Stimulated activated CD8-positive, alpha-beta memory T cell treated with anti-CD3 and anti-CD28 coated beads, Interleukin-2, amount 100 ng/mL, for 1 hour (primary cell): ENCODE measurements around the gene TEAD3.
A peak's percentile ranks its signal among the peaks of the same experiment; 100 is the strongest.

ENCODE experiments used
- DNase-seq, 2 donors: peaks; one replicate each; pipeline ENCODE4 v3.0.0-alpha.2; 2020; ENCODE audit warnings: low read depth in 2 of 2

The TEAD3 gene

DNA sequence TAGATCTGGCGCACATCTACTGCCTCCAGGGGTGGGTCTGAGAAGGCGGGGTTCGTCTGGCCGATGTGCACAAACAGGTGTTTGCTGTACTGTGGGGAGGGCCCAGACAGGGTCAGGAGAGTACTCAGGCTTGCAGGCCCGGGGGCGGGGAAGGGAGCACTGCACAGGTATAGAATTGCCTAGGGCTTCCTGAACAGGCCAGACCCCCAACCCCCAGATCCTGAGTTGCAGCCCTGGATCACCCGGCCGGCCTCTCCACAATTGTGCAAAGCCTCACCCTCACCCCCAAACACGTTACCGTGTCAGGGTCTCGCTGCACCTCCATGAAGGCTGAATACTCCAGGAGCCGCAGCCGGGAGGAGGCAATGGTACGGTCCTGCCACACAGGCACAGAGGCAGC, 20.9 kb downstream of the TEAD3 start:
- no peak for DNase-seq

DNA sequence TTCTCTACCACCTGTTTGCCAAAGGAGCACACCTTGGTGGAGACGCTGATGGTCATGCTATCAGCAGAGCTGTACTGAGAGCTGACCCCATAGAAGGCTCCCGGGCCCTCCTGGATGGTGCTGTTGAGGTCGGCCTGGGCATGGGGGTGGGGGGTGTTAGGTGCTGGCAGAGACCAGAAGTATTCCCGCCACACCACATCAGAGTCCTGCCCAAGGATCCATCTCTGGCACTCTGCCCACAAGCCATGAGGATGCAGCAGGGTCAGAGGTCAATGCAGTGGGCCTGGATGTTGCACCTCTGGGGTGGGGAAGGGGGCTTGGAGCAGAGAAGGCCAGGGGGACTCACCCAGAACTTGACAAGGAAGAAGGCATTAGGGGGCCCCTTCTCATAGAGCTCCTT, 21.3 kb downstream of the TEAD3 start:
- DNase-seq = no peak

DNA sequence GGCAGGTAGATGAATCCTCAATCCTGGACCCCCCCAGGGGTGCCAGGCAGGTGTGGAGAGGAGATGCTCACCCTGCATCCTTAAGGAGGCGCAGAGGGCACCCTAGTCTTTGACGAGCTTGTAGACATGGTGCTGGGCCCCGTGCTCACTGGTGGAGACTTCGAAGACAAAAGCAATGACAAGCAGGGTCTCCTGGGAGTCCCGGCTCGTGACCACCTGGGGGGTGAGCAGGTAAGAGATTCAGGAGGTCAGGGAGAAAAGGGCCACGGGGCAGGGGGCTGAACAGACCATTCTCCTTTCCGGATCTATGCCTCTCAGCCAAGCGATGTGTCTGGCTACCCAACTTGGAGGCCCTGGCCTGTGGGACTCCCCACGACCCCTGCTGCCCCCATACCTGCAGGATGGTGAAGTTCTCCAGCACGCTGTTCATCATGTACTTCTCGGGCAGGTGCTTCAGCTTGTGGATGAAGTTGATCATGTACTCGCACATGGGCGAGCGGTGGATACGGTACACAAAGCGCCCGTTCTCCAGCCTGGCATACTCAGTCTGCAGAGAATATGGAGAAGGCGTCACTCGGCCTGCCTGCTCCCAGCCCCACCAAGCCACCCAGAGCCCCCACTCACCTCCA, 21.8 kb downstream of the TEAD3 start:
- no peak for DNase-seq

DNA sequence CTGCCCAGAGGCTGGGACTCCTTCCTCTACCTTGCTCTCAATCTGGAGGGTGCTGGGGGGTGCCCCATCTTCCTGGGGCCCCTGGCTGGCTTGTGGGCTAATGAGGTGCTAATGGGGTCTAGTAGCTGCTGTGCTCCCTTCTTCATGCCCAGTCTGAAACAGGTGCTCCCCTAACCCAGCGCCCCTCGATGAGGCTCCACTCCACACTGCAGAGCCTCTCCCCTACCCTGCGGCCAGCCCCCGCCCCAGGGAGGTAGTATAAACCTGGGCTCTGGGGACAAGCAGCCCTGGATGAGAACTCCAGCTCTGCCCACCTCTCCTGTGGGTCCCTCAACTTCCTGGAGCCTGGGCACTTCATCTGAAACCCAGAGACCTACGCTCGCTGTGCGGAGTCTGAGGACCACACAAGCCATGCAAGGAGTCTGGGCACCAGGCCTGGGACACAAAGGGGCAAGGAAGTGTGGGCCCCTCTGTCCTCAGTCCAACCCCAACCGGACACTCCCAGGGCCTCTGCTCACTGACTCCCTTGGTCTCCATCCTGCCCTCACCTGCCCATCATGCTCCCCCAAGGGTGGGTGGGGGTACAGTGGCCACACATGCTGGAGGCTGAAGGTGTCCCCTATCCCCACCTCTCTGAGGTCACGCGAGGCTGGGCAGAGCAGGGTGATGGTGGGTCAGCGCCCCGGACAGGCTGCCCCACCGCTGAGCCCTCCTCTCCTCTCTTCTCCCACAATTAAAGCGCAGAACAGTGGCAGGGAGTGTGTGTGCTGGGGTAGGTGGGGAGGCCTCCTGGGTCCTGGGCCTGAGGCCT, 22.5 kb downstream of the TEAD3 start:
- no peak for DNase-seq

DNA sequence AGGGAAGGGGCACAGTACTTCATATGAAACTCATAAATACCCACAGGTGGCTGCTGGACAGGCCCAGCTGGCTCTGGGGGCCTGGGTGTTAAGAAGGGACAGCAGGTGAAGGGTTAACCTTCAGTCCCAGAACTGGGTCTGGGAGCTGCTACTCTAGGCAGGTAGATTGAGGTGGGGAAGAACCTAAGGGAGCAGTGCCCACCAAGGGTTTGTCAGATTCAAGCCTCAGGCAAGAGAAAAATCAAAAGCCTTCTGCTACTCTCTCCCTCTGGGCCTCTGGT, 23.1 kb downstream of the TEAD3 start:
- no peak for DNase-seq

DNA sequence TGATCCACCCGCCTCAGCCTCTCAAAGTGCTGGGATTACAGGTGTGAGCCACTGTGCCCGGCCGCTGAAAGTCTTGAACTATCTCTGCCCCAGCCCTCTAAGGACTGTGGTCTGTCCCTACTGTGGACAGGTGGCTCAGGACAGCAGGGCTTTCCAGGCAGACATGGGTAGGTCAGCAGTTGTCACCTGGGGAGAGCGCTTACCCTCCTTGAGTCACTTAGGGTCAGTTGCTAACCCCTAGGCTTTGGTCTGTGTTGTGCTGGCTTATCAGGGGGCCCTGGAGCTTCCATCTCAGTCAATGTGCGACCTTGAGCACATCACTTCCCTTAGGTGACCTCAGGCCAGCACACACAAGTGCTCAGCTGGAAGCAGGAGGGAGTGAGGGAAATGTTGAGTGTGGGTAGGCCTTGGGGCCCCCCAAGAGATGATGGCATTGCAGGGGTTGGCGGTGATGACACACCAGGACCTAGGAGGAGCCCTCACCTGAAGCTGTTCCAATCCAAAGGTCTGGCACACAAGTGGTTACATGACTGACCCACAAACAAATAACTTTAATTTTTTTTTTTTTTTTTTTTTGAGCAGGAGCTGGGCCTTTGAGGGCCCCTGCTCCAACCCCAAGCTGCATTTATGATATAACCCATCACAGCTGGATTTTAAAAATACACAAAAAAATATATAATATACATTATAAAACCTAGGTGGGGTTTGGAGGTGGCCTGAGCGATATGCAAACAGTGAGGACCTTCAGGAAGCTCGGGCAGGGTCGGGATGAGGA, 23.6 kb downstream of the TEAD3 start:
- no peak for DNase-seq

DNA sequence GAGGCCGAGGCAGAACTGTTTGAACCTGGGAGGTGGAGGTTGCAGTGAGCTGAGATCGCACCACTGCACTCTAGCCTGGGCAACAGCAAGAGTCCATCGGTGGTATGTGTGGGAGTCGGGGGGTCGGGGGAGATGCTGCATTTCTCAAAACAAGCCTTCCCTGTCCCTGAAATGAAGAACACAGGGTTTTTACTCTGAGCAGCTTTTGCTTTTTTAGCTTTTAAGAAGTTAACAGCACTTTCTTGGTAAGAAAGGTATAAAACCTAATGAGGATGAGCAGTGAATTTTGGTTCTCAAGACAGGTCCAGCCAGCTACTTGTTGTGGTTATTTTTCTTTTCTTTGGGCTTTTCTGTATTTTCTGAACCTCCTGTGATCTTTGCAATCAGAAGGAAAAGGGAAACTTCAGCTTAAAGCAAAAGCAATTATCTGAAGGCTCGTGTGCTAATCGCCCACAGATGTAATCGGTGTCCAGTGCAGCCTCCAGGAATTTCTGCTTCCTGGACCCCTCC, 25.0 kb downstream of the TEAD3 start:
- DNase-seq = no peak

DNA sequence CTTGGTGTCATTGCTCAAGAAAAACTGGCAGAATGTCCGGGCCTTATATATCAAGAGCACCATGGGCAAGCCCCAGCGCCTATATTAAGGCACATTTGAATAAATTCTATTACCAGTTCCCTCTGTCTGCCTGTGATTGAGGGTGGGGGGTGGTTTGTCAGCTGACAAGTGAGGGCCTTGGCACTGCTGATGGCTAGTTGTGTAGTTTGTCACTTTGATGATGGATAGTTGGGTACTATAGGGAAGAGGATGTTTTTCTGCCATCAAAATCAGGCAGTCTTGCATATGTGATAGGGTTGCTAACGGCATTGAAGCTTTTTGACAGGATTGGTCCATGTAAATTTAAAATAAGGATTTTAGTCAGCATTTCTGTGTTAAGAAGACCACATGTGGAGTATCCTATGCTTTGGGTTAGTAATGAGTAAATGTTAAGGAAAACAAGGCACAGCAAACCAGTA, 26.2 kb downstream of the TEAD3 start:
- no peak for DNase-seq

DNA sequence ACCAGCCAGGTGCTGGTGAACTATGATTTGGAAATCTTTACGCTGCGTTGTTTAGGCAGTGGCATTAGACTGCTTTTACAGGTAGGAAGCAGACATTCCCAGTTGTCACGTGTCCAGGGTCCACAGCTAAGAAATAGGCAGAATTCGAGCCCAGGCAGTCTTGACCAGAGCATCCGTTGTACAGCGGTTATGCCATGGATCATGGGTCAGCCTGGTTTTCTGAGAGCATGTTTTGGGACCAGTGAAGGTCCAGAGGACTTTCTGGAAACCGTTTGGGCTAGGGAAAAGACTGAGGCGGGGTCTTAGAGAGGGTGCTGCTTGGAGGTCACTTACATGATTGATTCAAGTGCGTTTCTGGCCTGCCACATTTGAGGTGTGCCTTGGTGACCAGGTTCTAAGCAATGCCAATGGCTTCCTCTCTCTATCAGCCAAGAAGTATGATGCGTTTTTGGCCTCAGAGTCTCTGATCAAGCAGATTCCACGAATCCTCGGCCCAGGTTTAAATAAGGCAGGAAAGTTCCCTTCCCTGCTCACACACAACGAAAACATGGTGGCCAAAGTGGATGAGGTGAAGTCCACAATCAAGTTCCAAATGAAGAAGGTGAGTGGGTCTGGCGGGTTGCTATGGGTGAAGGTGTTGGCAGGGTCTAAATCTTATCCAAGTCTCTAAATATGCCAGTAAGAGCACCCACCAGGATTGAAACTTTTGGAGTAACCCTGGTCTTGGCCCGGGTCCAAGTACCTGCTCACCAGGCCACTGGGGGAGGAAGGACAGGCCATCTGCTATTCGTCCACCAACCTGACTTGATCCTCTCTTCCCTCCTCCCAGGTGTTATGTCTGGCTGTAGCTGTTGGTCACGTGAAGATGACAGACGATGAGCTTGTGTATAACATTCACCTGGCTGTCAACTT, 26.9 kb downstream of the TEAD3 start:
- DNase-seq = no peak

DNA sequence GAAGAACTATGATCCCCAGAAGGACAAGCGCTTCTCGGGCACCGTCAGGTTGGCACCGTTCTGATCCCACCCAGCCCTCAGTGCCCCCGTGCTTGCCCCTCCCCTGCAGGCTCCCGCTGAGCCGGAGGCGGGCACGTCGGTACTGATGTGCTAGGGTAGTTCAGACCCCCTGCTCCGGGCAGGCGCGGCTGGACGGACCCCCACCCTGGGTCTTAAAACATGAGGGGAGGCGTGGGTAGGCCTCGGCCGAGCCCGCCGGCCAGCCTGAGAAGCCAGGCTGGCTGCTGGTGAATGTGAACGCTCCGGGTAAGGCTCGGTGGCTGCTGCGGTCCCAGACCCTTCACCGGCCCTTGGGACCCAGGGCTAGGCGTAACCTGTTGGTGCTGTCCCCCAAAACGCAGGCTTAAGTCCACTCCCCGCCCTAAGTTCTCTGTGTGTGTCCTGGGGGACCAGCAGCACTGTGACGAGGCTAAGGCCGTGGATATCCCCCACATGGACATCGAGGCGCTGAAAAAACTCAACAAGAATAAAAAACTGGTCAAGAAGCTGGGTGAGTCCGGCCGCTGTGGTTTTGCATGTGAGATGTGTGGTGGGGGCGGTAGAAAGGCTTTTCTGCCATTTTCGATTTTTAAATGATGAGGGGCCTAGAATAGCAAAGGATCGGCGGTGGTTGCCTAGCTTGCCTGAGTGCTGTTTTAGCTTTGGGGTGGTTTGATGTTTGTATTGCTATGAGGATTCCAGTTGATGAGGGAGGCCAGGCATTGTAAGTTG, 27.7 kb downstream of the TEAD3 start:
- DNase-seq = no peak

DNA sequence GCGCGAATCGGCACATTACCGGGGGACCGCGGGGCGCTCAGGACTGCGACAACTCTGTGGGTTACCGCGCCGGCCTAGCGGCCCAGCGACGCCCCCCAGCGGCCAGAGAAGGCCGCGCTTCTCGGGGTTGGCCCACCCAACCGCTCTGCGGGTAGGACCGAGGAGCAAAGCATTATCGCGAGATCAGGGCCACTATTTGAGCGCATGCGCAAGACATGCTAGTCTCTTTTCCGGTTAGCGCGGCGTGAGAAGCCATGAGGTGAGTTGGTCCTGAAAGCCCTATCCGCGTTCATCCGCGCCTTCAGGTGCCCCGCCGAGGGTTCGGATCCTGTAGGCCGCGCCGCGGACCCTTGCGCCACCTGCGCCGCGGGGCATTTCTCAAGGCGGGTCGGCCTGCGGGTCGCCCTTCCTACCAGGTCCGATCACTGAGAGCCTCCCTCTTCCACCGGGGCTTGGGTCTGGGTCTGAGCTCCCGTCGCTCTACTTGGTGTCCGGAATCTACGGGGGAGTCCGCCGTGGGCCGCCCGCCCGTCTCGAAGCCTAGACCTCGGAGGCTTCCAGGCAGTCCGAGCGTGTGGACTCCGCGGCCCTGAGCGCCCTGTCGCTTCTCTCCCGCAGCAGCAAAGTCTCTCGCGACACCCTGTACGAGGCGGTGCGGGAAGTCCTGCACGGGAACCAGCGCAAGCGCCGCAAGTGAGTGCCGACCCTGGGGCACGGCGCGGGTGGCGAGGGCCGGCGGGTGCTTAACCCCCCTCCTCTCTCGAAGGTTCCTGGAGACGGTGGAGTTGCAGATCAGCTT, 28.5 kb downstream of the TEAD3 start, which contains the start of gene RPL10A:
Gene RPL10A, plus strand, starts transcription at position 221 of the 799 bp plus-strand sequence. Its CDS starts 34 bp downstream, at position 255.
- DNase-seq = peak; percentile 90 to 92

DNA sequence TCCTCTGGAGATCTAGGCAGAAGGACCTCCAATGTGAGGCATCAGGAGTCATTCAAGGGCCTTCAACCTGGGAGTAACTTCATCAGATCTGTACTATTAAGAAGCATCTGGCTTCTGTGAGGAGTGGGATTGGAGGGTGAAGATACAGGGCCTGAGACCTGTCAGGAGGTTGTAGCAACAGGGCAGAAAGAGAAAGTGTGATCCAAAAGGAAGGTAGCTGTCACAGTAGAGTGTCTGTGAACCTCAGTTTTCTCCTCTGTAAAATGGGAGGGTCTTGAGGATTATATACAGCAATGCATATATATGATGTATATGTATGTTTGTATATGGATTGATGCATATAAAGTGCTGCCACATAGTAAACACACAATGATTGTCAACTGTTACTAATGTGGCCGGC, 31.2 kb downstream of the TEAD3 start:
- DNase-seq = no peak

DNA sequence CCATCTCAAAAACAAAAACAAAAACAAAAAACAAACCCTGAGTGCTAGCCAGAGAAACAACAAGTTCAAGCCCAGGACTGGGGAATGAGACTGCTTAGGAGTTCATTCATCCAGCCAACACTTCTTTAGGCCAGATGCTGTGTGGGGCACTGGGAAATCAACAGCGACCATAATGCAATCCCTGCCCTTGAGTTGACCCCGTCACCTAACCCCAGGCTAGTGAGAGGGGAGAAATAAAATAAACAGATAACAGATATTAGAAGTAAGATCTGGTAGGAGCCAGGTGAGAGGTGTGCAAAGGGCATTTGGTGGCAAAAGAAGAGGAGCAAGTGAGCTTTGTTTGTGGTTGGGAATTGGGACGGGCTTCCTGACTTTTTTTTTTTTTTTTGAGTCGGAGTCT, 33.6 kb downstream of the TEAD3 start:
- DNase-seq = no peak

DNA sequence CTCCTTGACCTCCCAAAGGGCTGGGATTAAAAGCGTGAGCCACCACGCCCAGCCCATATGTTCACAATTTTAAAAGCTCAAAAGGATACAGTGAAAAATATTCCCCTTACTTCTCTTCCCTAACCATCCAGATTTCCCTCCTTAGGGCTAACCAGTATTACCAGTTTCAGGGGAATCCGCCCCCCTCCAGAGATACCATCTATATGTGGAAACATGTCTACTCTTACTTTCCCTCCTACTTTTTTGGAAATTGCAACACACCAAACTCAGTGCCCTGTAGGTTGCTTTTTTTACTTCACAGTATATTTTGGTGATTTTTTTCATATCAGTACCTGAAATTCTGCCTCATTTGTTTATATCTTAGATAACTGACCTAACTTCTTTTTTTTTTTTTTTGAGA, 35.6 kb downstream of the TEAD3 start:
- DNase-seq = no peak

DNA sequence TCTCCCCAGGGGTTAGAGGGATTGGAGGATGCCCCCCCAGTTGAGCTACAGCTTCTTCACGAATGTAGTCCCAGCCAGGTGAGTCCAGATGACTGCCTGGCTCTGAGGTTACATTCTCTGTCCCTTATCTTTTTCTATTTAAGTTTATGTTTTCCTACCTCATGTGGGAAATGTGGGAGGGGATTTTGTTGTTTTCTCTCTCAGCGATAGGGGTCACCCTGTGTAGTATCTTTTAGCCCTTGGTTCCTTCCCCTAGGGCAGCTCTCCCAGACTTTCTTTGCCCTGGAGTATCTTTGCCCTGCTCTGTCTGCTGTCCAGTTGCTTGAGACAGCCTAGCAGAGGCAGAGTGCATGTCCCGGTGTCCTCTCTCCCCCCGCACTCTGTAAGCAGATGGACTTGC, 39.0 kb downstream of the TEAD3 start:
- DNase-seq = no peak

DNA sequence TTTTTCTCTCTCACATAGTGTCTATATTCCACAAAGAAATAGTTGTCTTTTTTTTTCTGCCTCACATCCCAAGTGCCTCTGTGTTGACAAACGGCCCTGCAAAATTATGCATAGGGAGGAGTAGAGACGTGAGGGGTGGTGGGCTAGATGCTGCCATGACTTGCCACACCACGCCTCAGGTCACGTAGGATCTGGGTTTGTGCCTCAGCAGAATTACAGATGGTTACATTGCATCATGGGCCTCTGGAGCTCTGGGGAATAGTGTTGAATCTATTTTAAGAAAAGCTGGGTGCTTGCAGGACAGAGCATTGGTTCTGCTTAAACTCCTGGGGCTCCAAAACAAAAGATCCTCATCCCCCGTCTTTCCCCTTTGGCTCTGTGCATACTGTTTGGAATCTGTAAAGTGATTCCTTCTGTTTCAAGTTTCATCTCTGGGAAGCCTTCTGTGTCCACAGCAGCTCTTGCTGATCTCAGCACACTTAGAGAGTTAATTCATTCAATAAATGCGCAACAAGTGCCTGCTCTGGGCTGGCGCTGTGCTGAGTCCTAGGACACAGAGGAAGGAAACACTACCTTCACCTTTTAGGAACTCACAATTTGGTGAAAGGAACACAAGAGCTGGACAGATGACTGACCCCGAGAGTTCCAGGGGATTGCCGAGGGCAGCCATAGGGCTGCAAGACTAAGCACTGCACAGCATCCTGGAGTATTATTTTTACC, 42.3 kb downstream of the TEAD3 start:
- DNase-seq = no peak

DNA sequence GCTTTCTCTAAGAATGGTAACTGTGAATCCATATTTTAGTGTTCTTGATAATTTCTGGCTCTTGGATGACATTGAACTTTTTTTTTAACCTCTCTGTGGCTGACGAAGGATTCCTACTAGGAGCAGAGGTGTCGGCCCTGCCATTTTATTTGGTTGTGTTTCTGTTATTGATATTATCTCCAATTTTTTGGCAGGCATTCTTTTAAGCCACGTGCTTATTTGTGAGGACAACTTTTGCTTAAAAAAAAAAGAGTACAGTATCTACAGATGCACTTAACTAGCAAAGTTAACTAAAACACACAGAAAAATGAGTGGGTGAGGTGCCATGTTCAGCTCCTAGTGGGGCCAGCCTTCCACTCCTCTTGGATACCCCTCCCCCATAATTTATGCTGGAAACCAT, 43.6 kb downstream of the TEAD3 start:
- DNase-seq = no peak

DNA sequence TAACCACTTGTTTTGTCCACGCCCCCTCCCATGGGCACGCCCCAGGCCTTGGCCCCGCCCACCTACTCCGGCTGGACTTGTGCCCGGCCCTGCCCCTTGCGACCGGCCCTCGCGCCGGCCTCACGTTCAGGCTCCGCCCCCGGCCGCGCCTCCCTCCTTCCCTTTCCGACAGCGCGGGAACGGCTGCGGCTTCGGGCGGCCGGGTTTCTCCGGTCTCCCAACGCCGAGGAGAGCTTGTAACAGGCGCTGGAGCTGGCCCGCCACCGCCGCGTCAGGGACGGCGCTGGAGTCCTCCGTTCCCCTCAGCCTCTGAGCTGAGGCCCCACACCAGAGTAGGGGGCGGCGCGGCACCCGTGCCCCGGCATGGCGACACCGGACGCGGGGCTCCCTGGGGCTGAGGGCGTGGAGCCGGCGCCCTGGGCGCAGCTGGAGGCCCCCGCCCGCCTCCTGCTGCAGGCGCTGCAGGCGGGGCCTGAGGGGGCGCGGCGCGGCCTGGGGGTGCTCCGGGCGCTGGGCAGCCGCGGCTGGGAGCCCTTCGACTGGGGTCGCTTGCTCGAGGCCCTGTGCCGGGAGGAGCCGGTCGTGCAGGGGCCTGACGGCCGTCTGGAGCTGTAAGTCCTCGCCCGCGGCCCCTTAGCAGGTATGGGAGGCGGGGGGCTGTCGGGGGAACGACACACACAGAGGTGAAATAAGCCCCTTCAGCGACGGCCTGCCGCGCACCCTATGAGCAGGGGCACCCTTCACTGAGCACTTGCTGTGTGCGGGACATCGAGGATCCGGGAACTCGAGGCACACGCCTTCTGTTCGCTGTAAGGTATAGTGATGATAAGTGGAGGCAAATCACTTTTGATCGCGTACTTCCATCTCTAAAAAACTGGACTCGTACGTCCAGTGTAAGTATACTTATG, 44.4 kb downstream of the TEAD3 start, which contains the start of gene FANCE:
Gene FANCE, plus strand, starts transcription at position 156 of the 908 bp plus-strand sequence. Its CDS starts 208 bp downstream, at position 364.
- peak; percentile 78 to 81 for DNase-seq
